Liver (tissue), 9 donors: ENCODE measurements around the gene EXD3. TPM values are rescaled to one million over a fixed set of nuclear protein-coding genes. Genes with fewer than 3 reads are reported as not detected.

ENCODE experiments used
- DNase-seq: peaks from one replicate; pipeline ENCODE4 v3.0.0-alpha.2; 2017; ENCODE audit warnings: low spot score
- H3K27ac ChIP-seq, 2 donors: one replicate each; pipeline ENCODE4 v1.7.0; 2013; ENCODE audit warnings: inconsistent platforms in 2 of 2, low read length in 2 of 2, control low read depth in 1 of 2, low read depth in 1 of 2, mild to moderate bottlenecking in 1 of 2
- H3K27me3 ChIP-seq, 4 donors: one replicate each; pipeline versions ENCODE4 v1.6.1 to v1.7.0; 2013; ENCODE audit warnings: low read length in 3 of 4, inconsistent platforms in 1 of 4, mild to moderate bottlenecking in 1 of 4, moderate library complexity in 1 of 4; ENCODE audit not compliant: control insufficient read depth in 4 of 4, insufficient read depth in 4 of 4
- H3K36me3 ChIP-seq, 4 donors: one replicate each; pipeline versions ENCODE4 v1.6.1 to v1.7.0; 2013; ENCODE audit warnings: low read length in 3 of 4, mild to moderate bottlenecking in 3 of 4, low read depth in 1 of 4, moderate library complexity in 1 of 4; ENCODE audit not compliant: control insufficient read depth in 4 of 4, insufficient read depth in 3 of 4
- H3K4me1 ChIP-seq, 4 donors: one replicate each; pipeline versions ENCODE4 v1.6.1 to v1.7.0; 2013; ENCODE audit warnings: low read length in 3 of 4, mild to moderate bottlenecking in 3 of 4, moderate library complexity in 1 of 4; ENCODE audit not compliant: control insufficient read depth in 4 of 4, insufficient read depth in 4 of 4
- H3K4me3 ChIP-seq, 3 donors: one replicate each; pipeline versions ENCODE4 v1.6.1 to v1.7.0; 2013; ENCODE audit warnings: low read length in 3 of 3, control low read depth in 1 of 3, low read depth in 1 of 3, mild to moderate bottlenecking in 1 of 3
- H3K9ac ChIP-seq, 2 donors: one replicate each; pipeline ENCODE4 v1.7.0; 2013; ENCODE audit warnings: low read length in 2 of 2, mild to moderate bottlenecking in 2 of 2, moderate library complexity in 2 of 2, control low read depth in 1 of 2, low read depth in 1 of 2
- H3K9me3 ChIP-seq, 4 donors: one replicate each; pipeline versions ENCODE4 v1.6.1 to v1.7.0; 2013; ENCODE audit warnings: low read length in 3 of 4; ENCODE audit not compliant: control insufficient read depth in 4 of 4
- RAD21 ChIP-seq, 2 donors: IDR thresholded peaks; 2 replicates each; pipeline ENCODE4 v1.6.1; 2016; ENCODE audit warnings: antibody characterized with exemption in 2 of 2, mild to moderate bottlenecking in 2 of 2
- TAF1 ChIP-seq: conservative IDR thresholded peaks from 2 replicates; pipeline ENCODE4 v1.6.1; 2016; ENCODE audit warnings: antibody characterized with exemption, mild to moderate bottlenecking
- YY1 ChIP-seq: IDR thresholded peaks from 2 replicates; pipeline ENCODE4 v1.6.1; 2016; ENCODE audit warnings: antibody characterized with exemption, mild to moderate bottlenecking
- WGBS: extraction: QIAGEN DNeasy Blood & Tissue Kit; methylation state at CpG from one replicate; pipeline ENCODE4 v1.1.7; 2013; 5-methylcytosine and 5-hydroxymethylcytosine counted together
- polyA plus RNA-seq, 2 donors: library from polyadenylated mRNA; stranded (reverse) in 1 of 2; unstranded in 1 of 2; fragments of 200-250 nt in 1 of 2; fragments of >200 nt in 1 of 2; fragmentation: Nextera tagmentation in 1 of 2; extraction: Ambion mirVana in 1 of 2; gene quantifications; one replicate each; pipeline versions ENCODE4 v1.2.1 to v1.2.3, GENCODE V29; 2013 to 2015
- total RNA-seq, 2 donors: library from RNA; depleted of rRNA; stranded (reverse); fragments of >200 nt; gene quantifications; one replicate each; pipeline ENCODE4 v1.2.3, GENCODE V29; 2014
- TF ChIP-seq, protein P1 (sequence below): fragments of 150-350 bp; IDR thresholded peaks from 2 replicates; pipeline ENCODE4 v1.5.1; 2017; ENCODE audit warnings: improper control_type of control experiment, low read depth, low read length; ENCODE audit not compliant: missing input control
- TF ChIP-seq, protein P2 (sequence below): IDR thresholded peaks from 2 replicates; pipeline ENCODE4 v1.6.1; 2016; ENCODE audit warnings: antibody characterized with exemption
- TF ChIP-seq, protein P3 (sequence below): IDR thresholded peaks from 2 replicates; pipeline ENCODE4 v1.6.1; 2016; ENCODE audit warnings: antibody characterized with exemption, mild to moderate bottlenecking
- donor health status: healthy.
- donor health status: healthy.
- donor health status: healthy.
- donor health status: healthy.
- donor health status: healthy.

The EXD3 gene
- total and polyA plus RNA-seq, 4 donors: 2.5 to 6.7 (median 3.7) TPM

DNA sequence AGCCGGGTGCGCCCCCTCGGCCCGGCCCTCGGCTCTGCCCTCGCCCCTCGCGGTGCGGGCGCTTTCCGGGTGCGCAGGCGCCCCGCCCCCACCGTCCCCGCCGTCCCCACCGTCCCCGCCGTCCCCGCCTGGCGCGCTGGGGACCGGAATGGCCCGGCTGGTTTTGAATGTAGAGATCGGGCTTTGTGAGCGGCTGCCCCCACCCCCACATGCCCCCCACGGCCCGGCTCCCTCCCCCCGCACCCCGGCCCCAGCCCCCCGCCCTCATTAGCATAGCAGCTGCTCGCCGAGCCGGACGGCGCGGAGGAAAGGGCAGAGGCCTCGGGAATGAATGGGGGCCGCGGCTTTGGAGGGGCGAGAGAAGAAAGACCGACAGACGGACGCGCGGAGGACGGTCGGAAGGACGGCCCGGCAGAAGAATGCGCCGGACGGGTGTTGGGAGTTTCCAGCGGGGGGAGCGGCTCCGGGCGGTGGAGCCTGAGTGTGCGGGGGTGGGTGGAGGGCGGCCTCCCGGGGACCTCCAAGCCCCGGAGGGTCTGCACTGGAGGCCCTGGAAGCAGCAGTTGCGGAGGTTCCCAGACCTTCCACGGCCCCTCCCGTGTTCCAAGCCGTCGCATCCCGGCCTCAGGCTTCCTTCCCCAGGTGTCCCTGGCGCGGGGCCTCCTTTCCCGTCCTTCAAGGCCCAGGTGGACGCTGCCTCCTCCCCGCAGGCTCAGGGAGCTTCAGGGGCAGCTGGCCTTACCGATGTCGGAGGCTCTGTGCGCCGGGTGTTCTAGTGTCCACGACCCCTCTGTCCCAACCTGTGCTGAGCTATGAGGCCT lies 126.9 kb downstream of the EXD3 start (continued):
- TF ChIP-seq, protein P1, sequence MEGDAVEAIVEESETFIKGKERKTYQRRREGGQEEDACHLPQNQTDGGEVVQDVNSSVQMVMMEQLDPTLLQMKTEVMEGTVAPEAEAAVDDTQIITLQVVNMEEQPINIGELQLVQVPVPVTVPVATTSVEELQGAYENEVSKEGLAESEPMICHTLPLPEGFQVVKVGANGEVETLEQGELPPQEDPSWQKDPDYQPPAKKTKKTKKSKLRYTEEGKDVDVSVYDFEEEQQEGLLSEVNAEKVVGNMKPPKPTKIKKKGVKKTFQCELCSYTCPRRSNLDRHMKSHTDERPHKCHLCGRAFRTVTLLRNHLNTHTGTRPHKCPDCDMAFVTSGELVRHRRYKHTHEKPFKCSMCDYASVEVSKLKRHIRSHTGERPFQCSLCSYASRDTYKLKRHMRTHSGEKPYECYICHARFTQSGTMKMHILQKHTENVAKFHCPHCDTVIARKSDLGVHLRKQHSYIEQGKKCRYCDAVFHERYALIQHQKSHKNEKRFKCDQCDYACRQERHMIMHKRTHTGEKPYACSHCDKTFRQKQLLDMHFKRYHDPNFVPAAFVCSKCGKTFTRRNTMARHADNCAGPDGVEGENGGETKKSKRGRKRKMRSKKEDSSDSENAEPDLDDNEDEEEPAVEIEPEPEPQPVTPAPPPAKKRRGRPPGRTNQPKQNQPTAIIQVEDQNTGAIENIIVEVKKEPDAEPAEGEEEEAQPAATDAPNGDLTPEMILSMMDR: no peak

DNA sequence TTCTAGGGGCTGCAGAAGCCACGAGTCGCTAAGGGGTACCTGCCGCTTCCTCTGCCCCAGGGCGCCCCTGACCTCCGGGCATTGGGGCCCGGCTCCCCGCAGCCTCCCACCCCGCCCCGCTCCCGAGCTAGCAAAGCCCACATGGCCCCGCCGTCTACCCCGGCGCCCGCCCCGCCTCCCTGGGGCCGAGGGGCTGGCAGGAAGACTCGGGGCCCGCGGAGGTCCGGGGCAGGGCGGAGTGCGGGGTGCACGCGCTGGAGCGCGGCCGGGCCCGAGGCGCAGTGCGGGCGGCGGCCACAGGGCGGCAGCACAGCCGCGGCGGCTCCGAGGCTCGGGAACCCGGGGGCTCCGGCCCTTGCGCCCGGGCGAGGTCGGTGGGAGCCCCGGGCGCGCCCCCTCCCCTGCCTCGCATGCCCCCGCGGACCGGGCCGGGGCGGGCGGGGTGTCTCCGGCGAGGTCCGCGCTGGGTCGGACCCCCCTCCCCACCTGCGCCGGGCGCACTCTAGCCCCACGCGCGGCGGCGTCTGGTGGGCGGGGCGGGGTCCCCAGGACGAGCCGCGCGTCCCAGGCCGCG lies 127.6 kb downstream of the EXD3 start:
- peaks cover 10 to 50% (median 23%) of the 10 kb centered on the region in 4 donors for H3K4me1 ChIP-seq
- H3K36me3 ChIP-seq: no peaks in the 10 kb centered on the region
- H3K27ac ChIP-seq: no peak overlapping the region
- DNase-seq: no peak
- TF ChIP-seq YY1: no peak
- TF ChIP-seq, protein P2, sequence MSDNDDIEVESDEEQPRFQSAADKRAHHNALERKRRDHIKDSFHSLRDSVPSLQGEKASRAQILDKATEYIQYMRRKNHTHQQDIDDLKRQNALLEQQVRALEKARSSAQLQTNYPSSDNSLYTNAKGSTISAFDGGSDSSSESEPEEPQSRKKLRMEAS: no peak
- TF ChIP-seq, protein P1: peak; percentile 73
- no peak overlapping the region for H3K9ac ChIP-seq
- peaks cover 0 to 3% (median 0%) of the 10 kb centered on the region in 4 donors for H3K27me3 ChIP-seq
- 3% methylated on average over 76 of the region's 76 CpGs for WGBS
- no peaks in the 10 kb centered on the region for H3K9me3 ChIP-seq
- H3K4me3 ChIP-seq: peak overlapping the region in 1 of 3 donors; percentile 62

DNA sequence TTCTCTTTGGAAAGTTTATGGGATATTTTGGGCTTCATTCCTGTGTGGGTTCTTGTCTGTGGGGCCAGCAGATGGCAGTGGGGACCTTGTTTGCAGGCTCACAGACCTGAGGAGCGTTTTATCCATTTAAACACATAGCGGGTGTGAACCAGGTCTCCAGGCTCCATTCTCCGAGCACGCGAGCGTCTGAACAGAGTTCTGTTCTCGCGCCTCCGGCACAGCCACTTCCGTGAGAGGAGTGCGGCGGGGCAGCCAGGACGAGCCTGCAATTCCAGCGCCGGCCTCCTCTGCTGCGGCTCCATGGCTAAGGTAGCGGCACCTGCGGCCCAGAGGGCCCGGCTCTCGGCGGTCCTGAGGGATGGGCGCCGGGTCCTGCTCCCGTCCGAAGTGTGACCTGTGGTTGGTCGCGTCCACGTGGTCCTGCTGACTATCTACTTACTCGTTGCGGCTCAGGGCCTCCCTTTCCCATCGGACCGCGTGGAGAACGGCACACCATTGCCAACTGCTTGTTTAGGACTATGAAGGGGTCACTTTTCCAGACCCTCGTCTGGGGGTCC lies 128.2 kb downstream of the EXD3 start:
- Histone ChIP-seq H3K27me3 (peaks cover 0 to 3% (median 0%) of the 10 kb centered on the region in 4 donors), H3K4me3 (peak overlapping the region in 1 of 3 donors; percentile 62), H3K27ac (no peak overlapping the region), H3K4me1 (peaks cover 6 to 44% (median 18%) of the 10 kb centered on the region in 4 donors), H3K9me3 (no peaks in the 10 kb centered on the region), H3K9ac (no peak overlapping the region), H3K36me3 (no peaks in the 10 kb centered on the region)
- peak; percentile 34 for DNase-seq
- 33% methylated on average over 35 of the region's 35 CpGs for WGBS
- TF ChIP-seq TAF1 (no peak), RAD21 (IDR thresholded peaks at IDR 0.05) (peak; percentile 45 to 51)

DNA sequence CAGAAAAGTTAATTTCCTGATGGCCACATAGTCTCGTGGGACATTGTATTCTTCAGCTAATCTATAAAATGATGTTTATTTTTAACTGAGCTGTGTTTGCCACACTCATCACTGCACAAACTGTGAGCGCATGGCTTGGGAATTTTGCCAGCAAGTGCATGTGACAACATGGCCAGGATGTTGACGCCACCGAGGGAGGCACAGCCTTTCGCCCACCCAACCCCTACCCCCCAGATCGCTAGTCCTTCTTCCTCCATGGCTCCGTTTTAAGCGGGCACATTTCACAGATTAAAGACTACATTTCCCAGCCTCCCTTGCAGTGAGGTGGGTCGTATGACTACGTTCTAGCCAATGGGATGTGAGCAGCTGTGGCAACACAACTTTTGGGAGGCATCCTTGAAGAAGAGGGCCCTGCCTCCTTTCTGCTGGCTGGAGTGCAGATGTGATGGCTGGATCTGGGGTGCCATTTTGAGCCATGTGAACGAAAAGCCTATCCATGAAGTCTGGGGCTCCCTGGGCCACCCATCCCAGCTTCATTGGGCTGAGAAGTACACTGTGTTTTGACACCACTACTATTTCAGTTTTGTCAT lies 128.8 kb downstream of the EXD3 start:
- peak; percentile 34 for DNase-seq
- peaks cover 0 to under 1% (median 0%) of the 10 kb centered on the region in 4 donors for H3K27me3 ChIP-seq
- H3K4me1 ChIP-seq: peaks cover 3 to 39% (median 16%) of the 10 kb centered on the region in 4 donors
- no peaks in the 10 kb centered on the region for H3K36me3 ChIP-seq
- H3K4me3 ChIP-seq: peak overlapping the region in 1 of 3 donors; percentile 26
- no peaks in the 10 kb centered on the region for H3K9me3 ChIP-seq
- 22% methylated on average over 11 of the region's 11 CpGs for whole genome bisulfite sequencing
- peak; percentile 34 for TF ChIP-seq YY1
- TF ChIP-seq, protein P3, sequence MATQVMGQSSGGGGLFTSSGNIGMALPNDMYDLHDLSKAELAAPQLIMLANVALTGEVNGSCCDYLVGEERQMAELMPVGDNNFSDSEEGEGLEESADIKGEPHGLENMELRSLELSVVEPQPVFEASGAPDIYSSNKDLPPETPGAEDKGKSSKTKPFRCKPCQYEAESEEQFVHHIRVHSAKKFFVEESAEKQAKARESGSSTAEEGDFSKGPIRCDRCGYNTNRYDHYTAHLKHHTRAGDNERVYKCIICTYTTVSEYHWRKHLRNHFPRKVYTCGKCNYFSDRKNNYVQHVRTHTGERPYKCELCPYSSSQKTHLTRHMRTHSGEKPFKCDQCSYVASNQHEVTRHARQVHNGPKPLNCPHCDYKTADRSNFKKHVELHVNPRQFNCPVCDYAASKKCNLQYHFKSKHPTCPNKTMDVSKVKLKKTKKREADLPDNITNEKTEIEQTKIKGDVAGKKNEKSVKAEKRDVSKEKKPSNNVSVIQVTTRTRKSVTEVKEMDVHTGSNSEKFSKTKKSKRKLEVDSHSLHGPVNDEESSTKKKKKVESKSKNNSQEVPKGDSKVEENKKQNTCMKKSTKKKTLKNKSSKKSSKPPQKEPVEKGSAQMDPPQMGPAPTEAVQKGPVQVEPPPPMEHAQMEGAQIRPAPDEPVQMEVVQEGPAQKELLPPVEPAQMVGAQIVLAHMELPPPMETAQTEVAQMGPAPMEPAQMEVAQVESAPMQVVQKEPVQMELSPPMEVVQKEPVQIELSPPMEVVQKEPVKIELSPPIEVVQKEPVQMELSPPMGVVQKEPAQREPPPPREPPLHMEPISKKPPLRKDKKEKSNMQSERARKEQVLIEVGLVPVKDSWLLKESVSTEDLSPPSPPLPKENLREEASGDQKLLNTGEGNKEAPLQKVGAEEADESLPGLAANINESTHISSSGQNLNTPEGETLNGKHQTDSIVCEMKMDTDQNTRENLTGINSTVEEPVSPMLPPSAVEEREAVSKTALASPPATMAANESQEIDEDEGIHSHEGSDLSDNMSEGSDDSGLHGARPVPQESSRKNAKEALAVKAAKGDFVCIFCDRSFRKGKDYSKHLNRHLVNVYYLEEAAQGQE: no peak
- TF ChIP-seq, protein P2: peak; percentile 26
- TF ChIP-seq RAD21 (IDR thresholded peaks at IDR 0.05): no peak
- peak overlapping the region; percentile 26 to 34 for H3K27ac ChIP-seq
- peak overlapping the region in 1 of 2 donors; percentile 42 for H3K9ac ChIP-seq
